ENCODE results near the gene IFRD2. TPM values are rescaled to one million over a fixed set of nuclear protein-coding genes. Genes with fewer than 3 reads are reported as not detected.

Gene IFRD2
- total RNA-seq, 1 experiment from 2014 or later: 111 TPM

DNA sequence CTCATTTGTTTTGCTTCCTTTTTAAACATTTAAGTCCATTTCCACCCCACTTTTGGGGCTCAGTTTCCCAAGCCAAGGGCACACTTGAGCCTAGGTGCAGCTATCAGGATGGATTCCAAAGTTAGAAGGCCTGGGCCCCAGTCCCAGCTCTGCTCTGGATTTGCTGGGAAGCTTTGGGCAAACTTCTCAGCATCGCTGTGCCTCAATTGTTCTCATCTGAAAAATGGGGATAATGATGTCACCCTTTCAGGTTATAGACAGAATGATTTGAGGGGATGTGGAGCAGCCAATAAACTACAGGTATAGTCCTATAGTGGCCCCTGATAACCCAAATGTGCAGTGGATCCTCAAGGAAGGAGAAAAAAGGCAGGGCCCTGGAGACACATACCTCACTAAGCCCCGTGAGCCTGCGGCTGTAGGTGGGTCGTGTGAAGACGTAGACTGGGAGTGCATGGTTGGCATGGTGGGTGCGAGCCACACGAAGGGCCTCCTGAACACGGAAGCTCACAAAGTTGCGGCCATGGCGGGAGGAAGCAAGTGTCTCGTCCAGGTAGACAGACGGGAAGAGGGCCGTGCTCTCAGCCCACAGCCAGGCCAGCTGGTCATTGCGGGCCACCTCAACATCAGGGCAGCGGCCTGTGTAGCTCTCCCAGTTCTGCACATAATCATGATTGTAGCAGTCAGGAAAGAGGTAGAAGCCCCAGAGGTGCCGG lies 27.1 kb upstream of the IFRD2 start:
- H3K27me3 ChIP-seq (ENCODE audit: control insufficient read depth, insufficient read depth, low read length): no peaks in the 10 kb centered on the region
- TSS peak; percentile 63 for BruUV-seq (replicated peaks)
- ChIA-PET CTCF (no interaction called here), POLR2A (interaction anchor here (0.5 to 0.6 kb wide), 2 partner anchors 84 to 217 kb away, joined by 3 to 5 read pairs; partner anchors contain the start of gene GNAI2)
- peaks cover 20% of the 10 kb centered on the region for H3K4me1 ChIP-seq (ENCODE audit: control insufficient read depth, insufficient read depth, low read length)
- no peak for DNase-seq (ENCODE audit: low read depth, low spot score)
- H3K9me3 ChIP-seq (ENCODE audit: control insufficient read depth, insufficient read depth, low read depth, low read length): no peaks in the 10 kb centered on the region
- H3K27ac ChIP-seq (ENCODE audit: low read length): no peak overlapping the region
- intact Hi-C loops (cut with micrococcal nuclease; ENCODE audit: unreplicated experiment): no loop called here
- no peak overlapping the region for H3K4me3 ChIP-seq (ENCODE audit: low read depth in 2 of 2, low read length in 2 of 2)
- ATAC-seq: no peak
- H3K36me3 ChIP-seq (ENCODE audit: control insufficient read depth, insufficient read depth, low read length): no peaks in the 10 kb centered on the region; the same call in 1 of the 2 replicates
- in situ Hi-C loops (cut with HindIII; ENCODE audit: low pct_unique_long_range_greater_than_20kb, low sequenced_read_pairs): no loop called here
- TF ChIP-seq TCF7L2 (IDR thresholded peaks at IDR 0.05; ENCODE audit: low read depth, low read length): no peak
- TF ChIP-seq, protein P1, sequence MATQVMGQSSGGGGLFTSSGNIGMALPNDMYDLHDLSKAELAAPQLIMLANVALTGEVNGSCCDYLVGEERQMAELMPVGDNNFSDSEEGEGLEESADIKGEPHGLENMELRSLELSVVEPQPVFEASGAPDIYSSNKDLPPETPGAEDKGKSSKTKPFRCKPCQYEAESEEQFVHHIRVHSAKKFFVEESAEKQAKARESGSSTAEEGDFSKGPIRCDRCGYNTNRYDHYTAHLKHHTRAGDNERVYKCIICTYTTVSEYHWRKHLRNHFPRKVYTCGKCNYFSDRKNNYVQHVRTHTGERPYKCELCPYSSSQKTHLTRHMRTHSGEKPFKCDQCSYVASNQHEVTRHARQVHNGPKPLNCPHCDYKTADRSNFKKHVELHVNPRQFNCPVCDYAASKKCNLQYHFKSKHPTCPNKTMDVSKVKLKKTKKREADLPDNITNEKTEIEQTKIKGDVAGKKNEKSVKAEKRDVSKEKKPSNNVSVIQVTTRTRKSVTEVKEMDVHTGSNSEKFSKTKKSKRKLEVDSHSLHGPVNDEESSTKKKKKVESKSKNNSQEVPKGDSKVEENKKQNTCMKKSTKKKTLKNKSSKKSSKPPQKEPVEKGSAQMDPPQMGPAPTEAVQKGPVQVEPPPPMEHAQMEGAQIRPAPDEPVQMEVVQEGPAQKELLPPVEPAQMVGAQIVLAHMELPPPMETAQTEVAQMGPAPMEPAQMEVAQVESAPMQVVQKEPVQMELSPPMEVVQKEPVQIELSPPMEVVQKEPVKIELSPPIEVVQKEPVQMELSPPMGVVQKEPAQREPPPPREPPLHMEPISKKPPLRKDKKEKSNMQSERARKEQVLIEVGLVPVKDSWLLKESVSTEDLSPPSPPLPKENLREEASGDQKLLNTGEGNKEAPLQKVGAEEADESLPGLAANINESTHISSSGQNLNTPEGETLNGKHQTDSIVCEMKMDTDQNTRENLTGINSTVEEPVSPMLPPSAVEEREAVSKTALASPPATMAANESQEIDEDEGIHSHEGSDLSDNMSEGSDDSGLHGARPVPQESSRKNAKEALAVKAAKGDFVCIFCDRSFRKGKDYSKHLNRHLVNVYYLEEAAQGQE (IDR thresholded peaks at IDR 0.05; ENCODE audit: insufficient read depth in 1 of 2, low read depth in 2 of 2, low read length in 1 of 2): no peak
- TF ChIP-seq SIN3A (IDR thresholded peaks at IDR 0.05; ENCODE audit: borderline replicate concordance, insufficient read depth, low read depth, low read length): no peak
- TF ChIP-seq POLR2AphosphoS5 (IDR thresholded peaks at IDR 0.05; ENCODE audit: low read depth, low read length): no peak
- TF ChIP-seq, protein P2, sequence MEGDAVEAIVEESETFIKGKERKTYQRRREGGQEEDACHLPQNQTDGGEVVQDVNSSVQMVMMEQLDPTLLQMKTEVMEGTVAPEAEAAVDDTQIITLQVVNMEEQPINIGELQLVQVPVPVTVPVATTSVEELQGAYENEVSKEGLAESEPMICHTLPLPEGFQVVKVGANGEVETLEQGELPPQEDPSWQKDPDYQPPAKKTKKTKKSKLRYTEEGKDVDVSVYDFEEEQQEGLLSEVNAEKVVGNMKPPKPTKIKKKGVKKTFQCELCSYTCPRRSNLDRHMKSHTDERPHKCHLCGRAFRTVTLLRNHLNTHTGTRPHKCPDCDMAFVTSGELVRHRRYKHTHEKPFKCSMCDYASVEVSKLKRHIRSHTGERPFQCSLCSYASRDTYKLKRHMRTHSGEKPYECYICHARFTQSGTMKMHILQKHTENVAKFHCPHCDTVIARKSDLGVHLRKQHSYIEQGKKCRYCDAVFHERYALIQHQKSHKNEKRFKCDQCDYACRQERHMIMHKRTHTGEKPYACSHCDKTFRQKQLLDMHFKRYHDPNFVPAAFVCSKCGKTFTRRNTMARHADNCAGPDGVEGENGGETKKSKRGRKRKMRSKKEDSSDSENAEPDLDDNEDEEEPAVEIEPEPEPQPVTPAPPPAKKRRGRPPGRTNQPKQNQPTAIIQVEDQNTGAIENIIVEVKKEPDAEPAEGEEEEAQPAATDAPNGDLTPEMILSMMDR (IDR thresholded peaks at IDR 0.05): no peak

DNA sequence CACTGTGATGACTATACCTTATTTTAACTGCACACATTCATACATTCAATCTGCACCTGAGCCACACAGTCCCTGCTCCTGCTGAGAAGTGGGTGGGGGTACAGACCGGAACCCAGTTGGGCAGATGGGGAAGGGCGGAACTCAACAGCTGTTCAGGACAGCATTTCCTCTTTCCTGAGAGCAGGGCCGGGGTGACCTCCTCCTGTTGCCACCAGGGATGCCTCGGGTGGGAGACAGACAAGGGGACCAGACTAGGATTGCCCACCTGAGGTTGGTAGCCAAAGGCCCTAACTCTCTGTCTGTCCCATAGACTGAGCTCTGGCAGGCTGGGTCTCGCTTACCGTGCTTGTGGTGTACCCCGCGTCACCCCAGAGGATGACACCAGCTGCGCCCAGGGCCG lies 26.4 kb upstream of the IFRD2 start:
- BruUV-seq (replicated peaks): no TSS peak
- DNase-seq (ENCODE audit: low read depth, low spot score): no peak
- Histone ChIP-seq H3K4me3 (ENCODE audit: low read depth in 2 of 2, low read length in 2 of 2) (no peak overlapping the region), H3K27me3 (ENCODE audit: control insufficient read depth, insufficient read depth, low read length) (no peaks in the 10 kb centered on the region), H3K9me3 (ENCODE audit: control insufficient read depth, insufficient read depth, low read depth, low read length) (no peaks in the 10 kb centered on the region), H3K4me1 (ENCODE audit: control insufficient read depth, insufficient read depth, low read length) (peaks cover 20% of the 10 kb centered on the region), H3K36me3 (ENCODE audit: control insufficient read depth, insufficient read depth, low read length) (no peaks in the 10 kb centered on the region; the same call in 1 of the 2 replicates), H3K27ac (ENCODE audit: low read length) (no peak overlapping the region)
- in situ Hi-C loops (cut with HindIII; ENCODE audit: low pct_unique_long_range_greater_than_20kb, low sequenced_read_pairs) (no loop called here), intact Hi-C loops (cut with micrococcal nuclease; ENCODE audit: unreplicated experiment) (no loop called here)
- CTCF ChIA-PET: no interaction called here
- ATAC-seq: no peak
- TF ChIP-seq, protein P2 (IDR thresholded peaks at IDR 0.05): no peak
- TF ChIP-seq POLR2AphosphoS5 (IDR thresholded peaks at IDR 0.05; ENCODE audit: low read depth, low read length): no peak
- TF ChIP-seq, protein P1 (IDR thresholded peaks at IDR 0.05; ENCODE audit: insufficient read depth in 1 of 2, low read depth in 2 of 2, low read length in 1 of 2): no peak
- no peak for TF ChIP-seq SIN3A (IDR thresholded peaks at IDR 0.05; ENCODE audit: borderline replicate concordance, insufficient read depth, low read depth, low read length)
- TF ChIP-seq TCF7L2 (IDR thresholded peaks at IDR 0.05; ENCODE audit: low read depth, low read length): no peak
- POLR2A ChIA-PET: interaction anchor here (0.5 kb wide), 1 partner anchor 83 kb away, joined by 5 read pairs; the partner anchor contains the start of gene GNAI2

Measured in Panc1 (cell line).